Lung microvascular endothelial cell (primary cell): ENCODE data around the gene FCN1. TPM values are rescaled to one million over a fixed set of nuclear protein-coding genes. Genes with fewer than 3 reads are reported as not detected.
"Not testable (repeated sequence)": the region's sequence is repeated elsewhere in the genome, so short reads cannot be mapped to it uniquely, and the experiment has no call there.

Experiments
- DNase-seq, 2 donors: peaks; one replicate each; pipeline versions ENCODE4 v3.0.0 to v3.0.0-alpha.2; 2010; ENCODE audit warnings: low read depth in 2 of 2
- total RNA-seq: library from RNA; depleted of rRNA; stranded (reverse); fragments of >200 nt; gene quantifications from 2 replicates; pipeline ENCODE4 v1.2.1, GENCODE V29; 2014

Gene FCN1
- not detected in 2 replicates for total RNA-seq

DNA sequence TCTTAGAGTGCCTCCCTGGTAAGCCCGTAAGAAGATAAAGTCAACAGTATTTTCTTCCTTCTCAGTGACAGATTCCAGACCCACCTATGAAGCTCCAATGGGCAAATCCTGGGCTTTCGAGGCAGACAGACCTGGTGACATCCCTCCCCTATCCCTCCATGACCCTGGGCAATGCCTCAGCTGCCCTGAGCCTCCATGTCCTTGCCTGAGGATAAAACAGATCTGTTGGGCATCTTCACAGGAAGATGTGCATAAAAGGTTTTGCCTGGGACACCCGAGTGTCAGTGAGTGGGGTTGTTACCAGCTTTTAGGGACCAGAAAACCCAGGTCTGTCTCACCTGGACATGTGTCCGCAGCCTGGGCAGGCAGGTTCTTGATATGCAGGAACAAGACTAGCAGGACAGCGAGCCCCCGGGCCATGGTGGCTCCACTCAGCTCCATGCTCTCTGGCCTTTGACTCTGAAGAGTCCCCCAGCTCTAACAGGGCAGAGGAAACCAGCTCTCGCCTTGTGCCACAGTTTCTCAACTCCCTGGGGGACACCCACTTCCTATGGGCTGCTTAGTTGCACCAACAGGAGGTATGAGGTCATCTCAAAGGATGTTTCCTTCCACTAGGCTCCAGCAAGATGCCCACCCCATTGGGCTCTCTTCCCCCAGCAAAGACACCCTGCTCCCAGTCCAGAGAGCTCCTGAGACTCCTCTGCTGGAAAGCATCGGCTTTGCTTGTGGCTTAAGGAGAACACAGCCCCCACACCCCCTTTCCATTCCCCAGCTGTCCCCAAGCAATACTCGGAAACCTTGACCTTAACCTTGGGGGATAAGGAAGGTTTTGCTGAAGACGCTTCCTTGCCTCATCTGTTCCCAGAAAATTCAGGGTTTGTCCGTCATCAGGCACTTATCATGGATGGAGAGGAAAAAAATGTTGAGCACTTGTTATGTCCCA is at the start of gene FCN1:
Gene FCN1, minus strand, starts transcription at position 482 of the 943 bp plus-strand sequence. Its CDS starts 41 bp downstream, at position 441.
- DNase-seq: no peak

DNA sequence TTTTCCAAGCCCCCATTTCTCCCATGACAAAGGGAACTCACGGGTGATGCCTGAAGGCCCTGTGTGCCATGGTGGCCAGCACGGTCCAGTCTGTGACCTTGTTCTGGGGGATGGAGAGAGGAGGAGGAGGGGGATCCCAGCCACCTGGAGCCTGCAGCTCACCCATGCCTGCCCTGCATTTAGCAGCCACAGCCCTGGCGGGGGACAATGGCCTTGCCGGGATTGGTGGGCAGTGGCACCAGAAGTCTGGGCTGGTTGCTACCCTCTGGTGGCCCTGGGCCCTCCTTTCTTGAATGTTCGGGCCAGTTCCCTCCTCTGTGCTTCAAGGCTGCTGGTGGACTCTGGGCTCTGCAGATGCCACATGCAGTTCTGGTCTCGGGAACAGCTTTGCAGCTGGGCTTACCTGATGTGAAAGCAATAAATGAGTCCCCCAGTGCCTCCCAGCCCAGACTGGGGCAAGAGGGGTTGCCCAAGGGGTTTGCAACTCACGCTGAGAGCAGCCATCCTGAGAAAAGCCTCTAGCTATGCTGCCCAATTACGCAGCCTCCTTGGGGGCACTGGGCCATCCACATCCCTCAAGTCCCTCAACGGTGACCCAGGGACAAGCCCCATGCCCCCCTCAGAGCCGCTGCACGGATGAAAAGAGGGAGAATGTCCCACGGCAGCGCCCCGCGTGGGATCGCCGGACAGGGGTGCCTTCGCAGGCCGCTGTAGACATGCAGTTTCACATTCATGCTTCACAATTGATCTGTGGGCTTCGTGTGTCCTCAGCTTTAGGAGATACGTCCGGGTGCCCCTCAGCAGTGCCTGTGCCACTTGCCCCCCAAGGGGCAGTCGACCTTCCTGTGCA is 49.2 kb upstream of the FCN1 start:
- DNase-seq: no peak

DNA sequence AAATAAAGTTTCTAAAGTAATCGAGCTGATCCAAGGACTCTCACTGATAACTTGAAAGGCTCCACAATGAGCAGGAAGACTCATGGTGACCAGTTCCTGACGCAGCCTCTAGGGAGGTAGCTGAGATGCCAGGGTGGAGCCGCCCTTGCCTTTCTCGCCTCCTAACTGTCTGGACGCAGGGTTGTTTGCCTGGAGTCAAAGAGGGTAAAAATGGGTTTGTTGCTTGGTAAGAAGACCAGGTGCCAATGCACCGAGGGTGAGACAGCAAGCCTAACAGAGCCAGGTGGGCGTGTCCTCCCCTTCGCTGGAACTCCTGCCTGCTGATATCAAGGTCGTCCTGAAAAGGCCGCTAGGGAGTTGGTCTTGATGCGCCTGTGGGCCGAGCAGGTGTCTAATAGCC is 48.6 kb upstream of the FCN1 start:
- DNase-seq: no peak

DNA sequence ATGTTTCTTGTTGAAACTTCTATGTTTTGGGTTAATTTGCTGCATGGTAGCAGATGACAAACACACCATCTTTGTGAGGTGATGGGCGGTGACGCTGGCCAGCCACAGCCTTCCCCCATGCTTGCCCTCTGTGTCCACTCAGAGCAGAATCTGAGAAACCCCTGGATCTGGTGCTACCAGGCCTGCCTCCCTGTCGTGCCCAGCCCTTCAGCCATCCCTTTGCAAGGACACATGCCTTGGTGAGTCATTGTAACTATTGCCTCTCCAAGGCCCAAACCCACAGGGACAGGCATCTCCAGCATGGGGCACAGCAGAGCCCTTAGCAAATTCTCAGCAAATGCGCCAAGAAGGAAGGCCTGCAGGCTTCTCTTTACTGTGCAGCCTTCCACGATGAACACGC is 48.1 kb upstream of the FCN1 start:
- DNase-seq: no peak

DNA sequence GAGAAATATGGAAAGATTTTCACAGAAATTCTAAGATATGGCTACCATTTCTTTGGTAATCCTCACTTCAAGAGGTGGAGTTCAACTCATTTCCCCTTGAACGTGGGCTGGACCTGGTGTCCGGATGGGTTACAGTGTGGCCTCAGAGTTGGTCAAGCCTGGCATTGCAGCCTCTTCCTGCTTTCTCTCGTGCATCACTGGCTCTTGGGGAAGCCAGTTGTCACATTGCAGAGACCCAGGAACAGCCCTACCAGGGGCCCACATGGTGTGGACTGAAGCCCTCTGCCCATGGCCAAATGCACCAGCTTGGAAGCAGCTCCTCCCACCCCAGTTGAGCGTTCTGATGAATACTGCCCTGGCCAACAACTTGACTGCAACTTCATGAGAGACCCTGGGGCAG is 47.7 kb upstream of the FCN1 start:
- DNase-seq: no peak

DNA sequence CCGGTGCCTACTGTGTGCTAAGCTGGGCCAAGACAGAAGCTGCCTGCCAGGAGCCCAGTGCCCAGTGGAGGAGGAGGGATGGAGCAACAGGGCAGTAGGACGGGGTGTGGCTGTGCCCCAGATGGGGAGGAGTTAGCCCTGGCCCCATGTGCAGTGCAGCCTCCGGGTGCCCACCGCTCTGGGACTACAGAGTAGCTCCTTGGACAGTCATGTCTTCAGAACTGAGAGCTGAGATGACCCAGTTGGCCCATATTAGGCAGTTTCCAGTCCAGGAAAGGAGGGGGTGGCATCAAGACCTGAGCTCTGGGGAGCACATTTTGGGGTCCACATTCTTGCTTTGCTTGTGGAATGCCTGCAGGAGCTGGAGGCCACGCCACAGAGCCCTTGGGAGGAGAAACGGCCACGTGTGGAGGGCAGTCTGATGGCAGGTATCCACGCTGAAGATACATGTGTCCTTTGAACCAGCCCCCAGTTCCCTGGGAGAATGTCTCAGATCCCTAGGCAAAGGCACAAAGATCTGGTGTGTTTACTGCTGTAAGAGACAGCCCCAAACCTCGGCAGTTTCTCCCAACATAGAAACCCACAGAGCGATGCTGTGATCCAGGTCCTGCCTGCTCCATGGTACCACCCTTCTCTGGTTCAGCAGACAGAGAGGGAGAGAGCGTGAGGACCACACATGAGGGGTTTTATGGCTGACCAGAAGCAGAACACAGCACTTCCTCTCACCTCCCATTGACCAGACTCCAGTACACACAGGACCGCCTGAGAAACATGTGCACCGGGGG is 46.8 kb upstream of the FCN1 start:
- DNase-seq: no peak

DNA sequence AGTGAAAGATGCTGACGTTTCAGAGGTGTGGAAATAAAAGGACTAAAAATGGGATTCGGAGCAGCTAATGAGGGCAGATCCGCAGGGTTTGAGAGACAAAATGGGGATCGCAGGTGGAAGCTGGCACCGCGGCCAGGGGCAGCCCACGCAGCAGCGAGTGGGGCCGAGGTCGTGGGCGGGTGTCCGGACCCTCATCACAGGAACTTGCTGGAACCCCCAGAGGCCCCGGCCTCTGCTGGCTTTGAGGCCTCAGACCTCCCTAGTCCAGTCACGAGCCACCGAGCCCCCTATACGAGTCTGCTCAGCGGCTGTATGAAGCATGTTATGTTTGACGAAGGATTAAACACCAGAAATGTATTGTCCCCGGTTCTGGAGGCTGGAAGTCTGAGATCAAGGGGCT is 45.8 kb upstream of the FCN1 start:
- no peak for DNase-seq

DNA sequence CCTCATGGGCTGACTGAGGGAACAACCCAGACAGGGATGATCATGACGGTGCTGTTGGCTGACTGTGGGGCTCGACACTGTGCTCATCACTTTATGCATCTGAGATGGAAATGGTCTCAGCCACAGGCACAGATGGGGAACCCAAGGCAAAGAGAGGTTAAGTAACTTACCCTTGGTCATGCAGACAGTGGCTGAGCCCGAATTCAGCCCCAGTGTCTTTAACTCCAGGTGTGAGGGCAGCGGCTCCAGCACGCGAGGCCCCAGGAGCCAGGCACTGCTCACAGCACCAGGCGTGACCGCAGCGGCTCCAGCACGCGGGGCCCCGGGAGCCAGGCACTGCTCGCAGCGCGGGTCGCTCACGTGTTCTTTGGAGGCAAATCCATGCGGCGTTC is 45.3 kb upstream of the FCN1 start:
- no peak for DNase-seq

DNA sequence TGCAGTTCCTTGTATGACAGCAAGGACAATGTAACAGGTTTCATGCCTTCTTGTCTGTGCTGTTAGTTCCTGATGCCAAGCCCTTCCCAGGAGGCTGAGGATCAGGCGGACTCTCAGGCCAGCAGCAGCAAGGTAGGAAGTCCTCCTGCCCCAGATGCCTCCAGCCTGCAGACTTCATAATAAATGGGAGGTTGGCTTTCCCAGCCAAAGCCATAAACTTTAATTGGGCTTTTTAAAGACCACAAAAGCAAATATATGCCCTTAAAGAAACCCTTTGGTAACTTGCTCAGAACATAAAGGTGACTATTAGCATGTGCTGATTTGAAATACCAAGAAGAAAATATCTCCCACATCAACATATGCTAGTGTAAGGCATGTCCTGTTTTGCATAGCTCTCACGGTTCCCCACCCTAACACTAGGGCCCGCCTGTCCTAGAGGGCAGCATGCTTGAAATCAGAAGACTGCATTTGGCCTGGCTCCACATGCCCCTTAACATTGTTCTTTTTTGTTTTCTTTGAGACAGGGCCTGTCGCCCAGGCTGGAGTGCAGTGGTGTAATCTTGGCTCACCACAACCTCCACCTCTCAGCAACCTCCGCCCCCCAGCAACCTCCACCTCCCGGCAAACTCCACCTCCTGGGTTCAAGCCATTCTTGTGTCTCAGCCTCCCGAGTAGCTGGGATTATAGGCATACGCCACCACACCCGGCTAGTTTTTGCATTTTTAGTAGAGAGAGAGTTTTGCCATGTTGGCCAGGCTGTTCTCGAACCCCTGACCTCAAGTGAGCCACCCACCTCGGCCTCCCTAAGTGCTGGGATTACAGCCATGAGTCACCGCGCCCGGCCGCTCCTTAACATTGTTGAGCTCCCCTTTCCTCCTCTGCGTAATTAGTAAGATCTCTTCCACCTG is 44.6 kb upstream of the FCN1 start:
- no peak for DNase-seq

DNA sequence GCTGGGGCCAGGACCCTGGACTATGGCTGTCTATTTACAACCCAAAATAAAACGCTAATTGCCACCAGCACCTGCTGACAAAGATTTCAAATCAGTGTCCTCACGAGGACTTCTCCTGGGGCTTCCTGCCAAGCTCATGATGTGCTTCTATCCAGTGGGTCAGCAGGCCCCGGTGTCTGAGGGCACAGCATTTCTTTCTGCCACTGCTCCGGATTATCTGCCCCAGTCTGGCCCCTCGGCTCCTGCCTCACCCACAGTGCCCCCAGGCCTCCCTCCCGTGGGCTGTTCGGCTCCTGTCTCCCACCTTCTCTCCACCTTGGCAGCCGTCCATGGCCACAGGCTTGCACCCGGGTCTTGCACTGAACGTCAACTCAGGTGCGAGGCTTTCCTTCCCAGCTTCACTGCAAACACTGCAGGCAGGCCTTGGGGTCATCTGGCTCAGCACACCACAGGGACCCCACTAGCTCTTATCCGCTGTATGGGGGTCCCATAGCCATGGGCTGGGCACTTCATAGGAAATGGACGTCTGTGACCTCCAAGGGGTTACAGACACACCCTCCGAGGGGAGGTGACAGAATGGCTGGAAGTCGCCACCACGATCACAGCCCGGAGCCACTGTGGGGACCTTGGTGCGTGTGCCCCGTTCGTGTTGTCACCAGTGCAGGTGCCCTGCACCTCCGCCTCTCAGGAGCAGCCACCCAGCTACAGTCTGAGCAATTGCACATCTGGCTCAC is 43.8 kb upstream of the FCN1 start:
- no peak for DNase-seq

DNA sequence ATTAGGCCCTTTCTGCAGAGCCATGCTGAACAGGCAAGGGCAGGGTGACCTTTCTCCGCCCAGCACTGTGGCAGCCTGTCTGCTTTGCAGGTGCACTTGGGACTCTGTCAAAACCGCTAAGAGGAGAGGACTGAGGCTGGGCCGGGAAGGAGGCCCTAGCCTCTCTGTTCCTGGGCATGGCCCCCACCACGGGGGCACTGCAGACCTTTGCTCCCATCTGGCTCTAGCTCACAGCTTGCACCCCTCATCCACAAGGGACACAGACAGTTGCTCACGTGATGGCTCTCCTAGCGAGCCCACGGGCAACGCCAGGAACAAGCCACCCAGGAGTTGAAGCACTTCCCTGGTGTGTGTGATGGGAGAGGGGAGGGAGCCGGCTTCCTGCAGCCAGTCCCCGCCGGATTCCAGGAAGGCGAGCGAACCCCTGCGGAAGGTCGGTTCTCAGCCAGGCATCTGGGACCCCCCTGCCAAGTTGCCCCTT is 43.0 kb upstream of the FCN1 start:
- DNase-seq: no peak

DNA sequence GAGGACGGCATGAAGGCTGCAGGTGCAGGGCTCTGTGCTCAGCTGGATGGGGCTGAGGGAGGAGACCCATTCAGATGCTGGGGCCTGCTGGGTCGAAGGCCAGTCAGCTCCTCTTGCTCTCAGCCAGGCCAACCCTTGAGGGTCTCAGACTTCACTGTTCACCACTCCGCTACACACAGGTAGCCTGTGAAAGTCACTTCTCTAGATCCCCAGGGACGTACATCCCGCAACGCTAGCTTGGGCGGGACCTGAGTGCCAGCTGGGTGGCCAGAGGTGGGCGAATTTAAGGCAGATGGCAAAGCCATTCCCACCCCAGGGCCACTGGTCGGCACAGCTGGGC is 42.2 kb upstream of the FCN1 start:
- no peak for DNase-seq

DNA sequence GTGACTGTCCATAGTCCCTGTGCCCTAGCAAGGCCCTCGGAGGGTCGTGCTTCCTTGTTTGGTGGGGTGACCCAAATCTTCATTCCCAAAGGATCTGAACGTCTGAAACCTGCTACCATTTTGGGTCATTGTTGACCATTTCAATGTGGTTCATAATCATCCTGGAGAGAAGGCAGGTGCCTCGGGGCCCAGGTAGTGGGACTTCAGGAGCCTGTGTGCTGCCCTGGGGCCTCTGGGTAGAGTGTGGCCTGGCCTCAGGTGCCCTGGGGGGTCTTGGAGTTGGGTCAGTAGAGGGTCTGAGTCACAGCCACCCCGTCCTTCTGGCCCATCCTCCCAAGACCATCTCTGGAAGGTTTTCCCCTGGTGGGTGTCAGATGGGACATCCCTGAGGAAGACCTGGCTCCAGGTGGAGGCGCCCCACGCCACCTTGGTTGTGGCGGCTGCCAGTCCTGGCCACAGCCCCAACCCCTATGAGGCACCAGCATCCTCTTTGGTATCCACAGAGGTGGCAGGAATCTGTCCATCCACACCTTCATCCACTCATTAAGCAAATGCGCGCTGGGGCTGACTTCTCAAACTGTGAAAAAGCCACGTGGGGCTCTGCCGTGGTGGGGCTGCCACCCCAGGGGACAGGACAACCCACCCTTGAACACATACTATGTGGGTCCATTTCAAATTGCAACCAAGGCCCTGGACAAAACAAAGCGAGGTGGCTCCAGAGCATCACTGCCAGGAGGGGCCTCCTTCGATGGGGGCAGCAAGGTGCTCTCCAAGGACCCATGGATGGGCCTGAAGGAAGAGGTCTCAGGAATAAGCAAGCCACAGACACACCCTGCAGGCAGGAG is 41.6 kb upstream of the FCN1 start:
- no peak for DNase-seq

DNA sequence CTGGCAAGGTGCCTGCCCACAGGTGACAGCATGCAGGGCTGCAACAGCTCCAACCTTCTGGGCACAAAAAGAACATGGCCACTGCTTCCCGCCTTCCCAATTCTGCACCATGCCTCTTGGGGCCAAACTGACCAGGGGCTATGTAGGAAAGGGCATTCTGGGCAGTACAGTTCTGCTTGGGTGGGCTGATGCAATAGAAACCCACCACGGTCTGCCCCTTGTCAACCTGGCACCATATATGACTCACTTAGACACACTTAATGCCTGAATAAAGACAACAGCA is 40.2 kb upstream of the FCN1 start:
- DNase-seq: no peak

DNA sequence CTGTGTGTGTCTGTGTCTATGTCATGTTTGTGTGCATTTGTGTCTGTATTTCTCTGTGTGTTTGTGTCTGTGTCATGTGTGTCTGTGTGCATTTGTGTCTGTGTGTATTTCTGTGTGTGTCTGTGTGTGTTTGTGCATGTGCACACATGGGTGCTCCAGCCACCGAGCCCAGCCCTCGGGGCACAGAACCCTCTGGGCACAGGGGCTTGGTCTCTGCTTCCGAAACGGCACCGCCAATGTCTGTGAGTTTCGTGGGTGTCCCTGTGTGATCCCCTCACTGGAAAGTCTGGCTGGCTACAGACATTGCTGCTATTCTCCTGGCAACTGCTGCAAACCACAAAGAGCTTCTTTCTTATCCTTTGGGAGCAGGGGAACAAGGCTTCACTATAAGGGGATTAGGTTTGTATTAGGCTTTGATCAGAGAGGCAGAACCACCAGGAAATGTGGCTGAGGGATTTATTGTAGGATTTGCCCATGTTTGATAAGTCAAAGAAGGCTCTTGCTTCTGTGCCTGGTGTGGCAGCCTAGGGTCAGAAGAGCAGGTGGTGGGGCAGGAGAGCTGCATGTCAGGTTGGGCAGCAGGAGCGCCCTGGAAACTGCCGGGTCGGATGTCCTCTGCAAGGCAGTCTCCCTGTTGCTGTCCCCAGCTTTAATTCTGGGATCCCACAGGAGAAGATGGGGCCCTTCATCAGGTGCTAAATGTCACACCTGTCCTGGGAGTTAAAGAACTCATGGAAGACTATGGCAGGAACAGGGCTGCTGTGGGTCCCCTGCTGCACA is 39.6 kb upstream of the FCN1 start:
- no peak for DNase-seq

DNA sequence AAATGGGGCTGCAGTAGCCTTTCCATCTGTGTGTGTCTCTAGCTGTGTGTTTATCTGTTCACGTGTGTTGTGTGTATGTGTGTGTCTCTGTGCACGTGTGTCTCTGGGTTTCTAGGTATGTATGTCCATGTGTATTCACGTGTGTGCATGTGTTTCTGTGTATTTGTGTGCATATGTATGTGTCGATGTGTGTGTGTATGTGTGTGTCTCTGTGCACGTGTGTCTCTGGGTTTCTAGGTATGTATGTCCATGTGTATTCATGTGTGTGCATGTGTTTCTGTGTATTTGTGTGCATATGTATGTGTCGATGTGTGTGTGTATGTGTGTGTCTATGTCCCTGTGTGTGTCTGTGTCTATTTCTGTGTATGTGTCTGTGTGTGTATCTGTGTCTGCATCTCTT is 38.7 kb upstream of the FCN1 start:
- not testable (repeated sequence) for DNase-seq

DNA sequence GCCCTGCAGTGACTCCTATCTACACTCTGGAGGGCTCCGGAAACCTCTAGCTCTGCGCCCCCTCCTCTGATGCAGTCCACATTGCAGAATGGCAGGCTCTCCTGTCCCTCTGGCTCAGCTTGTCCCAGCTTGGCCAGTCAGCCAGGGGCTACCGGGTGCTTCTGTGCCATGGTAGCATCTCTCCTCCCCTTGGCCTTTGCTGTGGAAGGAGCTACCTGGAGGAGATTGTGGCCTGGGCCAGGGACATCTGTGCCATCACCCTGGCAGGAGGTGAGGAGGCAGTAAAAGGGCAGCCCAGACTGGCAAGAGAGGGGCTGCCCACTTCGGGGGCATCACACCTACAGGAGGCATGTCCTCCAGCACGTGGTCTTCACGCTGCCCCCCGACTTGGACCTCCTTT is 38.1 kb upstream of the FCN1 start:
- no peak for DNase-seq

DNA sequence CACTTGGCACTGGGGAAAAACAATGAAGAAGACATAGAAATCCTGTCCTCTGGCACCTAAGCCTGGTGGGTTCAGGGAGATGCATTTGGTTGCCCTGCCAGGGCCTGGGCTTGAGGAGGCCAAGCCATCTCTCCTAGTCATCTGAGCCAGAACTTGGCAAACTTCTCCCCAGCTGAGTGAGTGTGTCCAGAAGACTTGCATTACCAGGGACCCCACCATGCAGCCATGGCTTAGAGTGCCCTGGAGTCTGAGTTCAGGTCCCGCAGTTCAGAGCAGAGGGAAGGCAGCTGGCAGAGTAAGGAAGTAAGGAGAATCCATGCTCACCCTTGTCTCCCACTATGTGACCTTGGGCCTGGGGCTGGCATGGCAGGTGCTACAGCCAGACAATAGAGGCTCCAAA is 37.4 kb upstream of the FCN1 start:
- DNase-seq: no peak

DNA sequence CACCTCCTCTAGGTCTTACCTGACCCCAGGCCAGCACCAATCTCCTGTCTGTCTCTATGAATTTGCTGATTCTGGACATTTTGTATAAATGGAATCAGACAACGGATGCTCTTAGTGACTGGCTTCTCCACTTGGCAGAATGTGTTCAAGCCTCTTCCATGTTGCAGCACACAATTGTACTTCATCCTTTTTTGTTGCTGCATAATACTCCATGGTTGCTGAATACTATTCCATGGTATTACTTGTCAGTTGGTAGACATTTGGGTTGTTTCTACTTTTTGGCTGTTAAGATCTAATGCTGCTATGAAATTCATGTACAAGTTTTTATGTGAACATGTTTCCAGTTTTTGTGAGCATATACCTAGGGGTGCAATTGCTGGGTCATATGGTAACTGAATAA is 34.3 kb upstream of the FCN1 start:
- no peak for DNase-seq
